NCI-H526 treated with DMSO at 0.1 percent for 48 hours (cell line): ENCODE measurements around the gene PRKCD.

Source experiments
- DNase-seq: peaks from one replicate; lab custom pipeline; 2025; lab: John Stamatoyannopoulos, UW

The PRKCD gene

GRCh38 chr3:53160660-53161449, at the start of gene PRKCD:
Gene PRKCD (plus strand): TSS chr3:53161209. CDS start chr3:53178423, 17,214 bp downstream.
- peak; percentile 43 for DNase-seq

GRCh38 chr3:53111822-53112221, 49.2 kb upstream of the PRKCD start:
- no peak for DNase-seq

DNA sequence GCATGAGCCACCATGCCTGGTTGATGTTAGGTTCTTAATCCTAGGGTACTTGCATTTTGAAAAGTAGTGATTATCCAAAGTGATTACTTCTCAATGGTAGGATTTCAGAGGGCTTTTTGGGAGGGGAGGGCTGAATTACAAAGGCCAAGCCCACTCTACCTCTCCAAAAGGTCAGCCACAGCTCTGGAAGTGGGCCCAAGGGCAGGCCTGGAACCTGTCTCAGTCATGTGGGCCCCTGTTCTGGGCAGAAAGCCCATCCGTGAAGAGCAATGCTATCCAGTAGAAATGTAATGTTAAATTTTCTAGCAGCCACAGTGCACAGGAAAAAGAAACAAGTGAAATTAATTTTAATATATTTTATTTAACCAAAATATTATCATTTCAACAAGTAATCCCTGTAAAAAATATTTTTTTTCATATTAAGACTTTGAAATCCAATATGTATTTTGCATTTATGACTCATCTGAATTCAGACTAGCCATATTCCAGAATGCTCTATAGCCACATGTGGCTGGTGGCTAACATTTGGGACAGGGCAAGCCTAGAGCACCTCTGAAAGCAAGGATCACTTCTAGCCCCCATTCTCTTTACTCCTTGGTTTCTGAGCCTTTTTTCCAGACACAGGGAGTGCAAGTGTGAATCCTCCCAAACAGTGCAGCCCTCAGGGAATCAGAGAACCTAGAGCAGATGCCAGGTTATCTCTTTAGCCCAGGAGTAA, 47.6 kb upstream of the PRKCD start:
- no peak for DNase-seq

DNA sequence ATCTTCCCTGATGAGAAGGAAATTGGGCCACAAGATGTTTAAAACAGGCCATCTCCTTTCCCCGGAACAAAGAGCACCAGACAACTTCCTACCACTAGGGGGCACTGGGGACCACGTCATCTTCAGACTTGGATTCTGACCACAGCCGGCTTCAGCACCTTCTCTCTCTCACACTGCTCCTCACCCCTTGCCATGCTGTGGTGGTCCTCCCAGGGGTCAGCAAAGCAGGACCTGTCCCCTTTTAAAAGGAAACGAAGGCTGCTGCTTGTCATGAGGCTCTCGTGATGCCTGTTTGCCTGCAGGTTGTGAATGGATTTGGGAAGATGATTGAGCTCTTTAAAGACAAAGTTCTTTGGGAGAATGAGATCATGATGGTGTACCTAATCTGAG, 47.0 kb upstream of the PRKCD start:
- DNase-seq, result peak; percentile 35

DNA sequence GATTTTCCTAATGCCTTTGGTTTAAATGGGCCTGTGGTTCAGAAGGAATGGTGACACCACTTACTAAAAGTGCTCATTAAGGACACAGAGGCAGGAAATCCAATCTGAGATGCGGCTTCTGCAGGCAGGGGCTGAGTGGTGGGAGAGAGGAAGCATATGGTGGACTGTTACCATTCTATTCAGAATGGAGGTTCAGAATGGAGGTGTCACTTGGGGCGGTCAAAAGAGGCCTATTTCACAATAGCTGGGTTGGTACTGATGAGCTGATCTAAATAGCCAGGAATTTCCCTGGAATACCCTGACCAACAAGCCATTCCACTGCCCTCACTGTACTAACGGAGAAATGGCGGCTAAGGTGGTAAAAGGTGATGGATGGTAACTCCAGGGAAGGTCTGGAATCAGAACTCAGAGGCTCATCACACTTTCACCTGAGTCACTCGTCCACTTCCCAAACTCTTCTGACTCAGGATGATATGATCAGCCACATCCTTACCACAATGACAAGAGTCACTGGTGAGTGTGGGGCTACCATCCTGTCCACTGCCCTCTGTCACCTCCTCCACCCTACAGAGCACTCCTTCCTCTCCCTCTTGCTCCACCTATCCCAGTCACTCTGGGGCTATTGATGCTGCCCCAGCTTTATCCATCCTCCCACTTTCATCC, 46.5 kb upstream of the PRKCD start:
- DNase-seq, result no peak

DNA sequence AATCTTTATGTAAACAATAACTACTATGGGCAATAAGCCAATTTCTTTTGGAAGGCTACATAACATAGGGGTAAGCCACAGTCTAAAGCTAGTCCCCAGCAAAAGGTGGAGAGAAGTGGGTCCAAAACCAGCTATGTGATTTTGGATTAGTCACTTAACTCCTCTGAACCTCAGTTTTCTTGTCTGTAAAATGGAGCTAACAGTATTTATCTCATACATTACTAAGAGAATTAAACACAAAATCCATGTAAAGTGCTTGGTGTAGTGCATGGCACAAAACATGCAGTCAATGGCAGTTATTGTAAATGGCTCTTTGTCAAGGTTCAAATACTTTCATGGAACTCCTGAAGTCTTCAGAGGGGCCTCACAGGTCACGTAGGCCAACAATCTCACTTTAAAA, 44.1 kb upstream of the PRKCD start:
- DNase-seq, result no peak

- DNase-seq, result no peak
These were observed 40.7 kb upstream of the PRKCD start for GRCh38 chr3:53120336-53120735.

GRCh38 chr3:53122255-53122932, 38.6 kb upstream of the PRKCD start:
- DNase-seq, result no peak

- no peak for DNase-seq
These were observed 38.1 kb upstream of the PRKCD start for GRCh38 chr3:53122933-53123305.

DNA sequence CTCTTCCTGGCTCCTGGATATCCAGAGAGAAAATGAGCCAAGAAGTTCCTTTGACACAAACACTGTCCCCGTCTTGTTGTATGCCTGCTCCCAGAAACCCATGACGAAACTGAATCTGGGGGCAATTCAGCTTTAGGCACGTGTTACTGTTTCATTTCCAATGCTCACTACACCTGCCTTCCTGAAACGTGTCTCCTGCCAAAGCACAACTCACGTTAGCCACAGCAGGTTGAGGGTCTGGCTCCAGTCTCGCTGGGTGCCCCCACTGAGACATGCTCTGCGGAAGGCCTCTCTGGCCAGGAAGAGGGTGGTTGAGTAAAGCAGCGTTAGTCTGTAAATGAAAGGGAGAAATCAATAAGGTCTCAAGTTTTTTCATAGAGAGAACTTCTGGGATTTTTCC, 37.5 kb upstream of the PRKCD start:
- DNase-seq, result no peak

DNA sequence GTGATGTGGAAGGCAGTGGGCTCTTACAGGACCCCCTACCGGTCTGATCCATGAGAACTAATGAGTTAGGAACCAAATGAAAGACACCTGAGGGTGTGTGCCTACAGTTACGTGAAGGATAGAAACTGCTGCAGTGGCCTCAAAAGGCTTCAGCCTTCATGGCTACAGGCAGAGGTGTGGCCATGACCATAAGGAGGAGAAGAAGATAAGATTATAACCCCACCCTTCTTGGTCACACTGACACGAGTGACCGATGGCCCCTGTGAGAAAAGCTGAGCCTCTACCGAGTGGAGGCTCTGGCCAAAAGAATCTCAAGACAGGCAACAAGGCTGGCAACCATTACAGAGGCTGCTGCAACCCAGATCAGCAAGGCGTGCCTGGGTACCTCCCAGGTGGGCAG, 37.1 kb upstream of the PRKCD start:
- DNase-seq, result no peak

GRCh38 chr3:53126601-53127000, 34.4 kb upstream of the PRKCD start:
- no peak for DNase-seq

- no peak for DNase-seq
These were observed 31.7 kb upstream of the PRKCD start for GRCh38 chr3:53129344-53129743.

- DNase-seq, result peak; percentile 74
These were observed 30.6 kb upstream of the PRKCD start, which contains the start of gene RFT1 for GRCh38 chr3:53130179-53131061. Gene RFT1 (minus strand): TSS chr3:53130435. CDS start chr3:53130400, 35 bp downstream.

GRCh38 chr3:53131096-53131495, 29.9 kb upstream of the PRKCD start:
- no peak for DNase-seq

DNA sequence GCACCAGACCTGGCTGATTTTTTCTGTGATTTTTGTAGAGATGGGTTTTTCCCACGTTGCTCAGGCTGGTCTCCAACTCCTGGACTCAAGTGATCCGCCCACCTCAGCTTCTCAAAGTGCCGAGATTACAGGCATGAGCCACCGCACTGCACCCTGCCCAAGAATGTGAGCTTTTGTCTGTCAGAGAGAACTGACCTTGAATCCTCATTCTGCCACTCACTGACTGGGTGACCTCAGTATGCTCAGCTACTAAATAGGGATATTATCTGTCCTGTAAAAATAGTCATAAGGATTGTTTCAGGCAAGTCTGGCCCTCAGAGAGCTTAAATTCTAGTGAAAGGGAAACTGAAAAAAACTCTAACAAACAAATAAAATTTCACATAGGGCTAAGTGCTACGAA, 28.7 kb upstream of the PRKCD start:
- no peak for DNase-seq

DNA sequence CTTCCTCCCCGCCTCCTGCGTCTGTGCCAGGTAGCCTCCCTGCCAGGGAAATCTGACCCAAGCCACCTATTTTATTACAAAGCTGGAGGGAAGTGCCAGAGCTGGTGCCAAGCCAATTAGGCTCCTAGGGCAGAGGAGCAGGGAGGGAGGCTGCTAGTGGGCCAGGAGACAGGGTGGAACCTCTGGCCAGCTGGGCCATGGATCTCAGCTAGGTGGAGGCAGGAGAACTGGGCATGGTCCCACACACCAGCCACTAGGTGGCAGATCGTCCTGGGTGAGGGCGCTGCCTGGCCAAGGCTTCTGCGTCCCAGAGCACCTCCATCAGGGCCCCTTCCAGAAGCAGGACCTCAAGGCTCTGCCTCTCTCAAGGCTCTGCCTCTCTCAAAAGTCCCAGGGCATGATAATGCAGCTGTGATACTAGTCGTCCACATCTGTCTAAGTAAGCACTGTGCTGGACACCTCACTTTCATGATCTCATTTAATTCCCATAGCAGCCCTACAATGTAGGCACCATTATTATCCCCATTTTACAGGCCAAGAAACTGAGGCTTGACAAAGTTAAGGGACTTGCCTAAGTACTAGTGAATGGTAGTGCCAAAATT, 26.3 kb upstream of the PRKCD start:
- no peak for DNase-seq

GRCh38 chr3:53137221-53137620, 23.8 kb upstream of the PRKCD start:
- no peak for DNase-seq

GRCh38 chr3:53137835-53138446, 23.1 kb upstream of the PRKCD start:
- DNase-seq, result no peak
